ENCODE data around the gene FBXO44.

FBXO44 gene

DNA sequence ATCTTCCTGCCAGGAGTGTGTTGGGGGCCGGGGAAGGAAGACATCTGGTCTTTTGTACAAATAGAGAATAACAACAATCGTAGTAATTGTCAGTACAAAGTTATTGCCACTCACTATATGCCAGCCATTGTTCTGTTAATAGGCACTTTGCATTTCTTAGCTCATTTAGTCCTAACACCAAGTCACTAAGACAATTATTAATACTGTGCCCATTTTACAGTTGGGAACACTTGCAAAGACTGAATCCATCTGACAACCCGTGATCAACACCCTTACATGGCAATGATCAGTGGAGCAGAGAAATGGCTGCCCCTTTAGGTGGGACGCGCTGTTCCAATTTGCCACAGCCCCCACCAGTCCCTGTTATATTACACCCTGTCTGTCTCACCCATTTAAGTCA lies 33.8 kb upstream of the FBXO44 start:
- peaks cover 4% of the 10 kb centered on the region for H3K27me3 ChIP-seq (ENCODE audit: control insufficient read depth, insufficient read depth, low read length)
- H3K4me1 ChIP-seq (ENCODE audit: control insufficient read depth, insufficient read depth, low read length) = no peaks in the 10 kb centered on the region
- H3K9ac ChIP-seq (ENCODE audit: low read length) = no peak overlapping the region
- H3K36me3 ChIP-seq (ENCODE audit: control insufficient read depth, insufficient read depth, low read length) = no peaks in the 10 kb centered on the region
- H3K4me3 ChIP-seq (ENCODE audit: low read length) = no peak overlapping the region
- H3K9me3 ChIP-seq (ENCODE audit: control insufficient read depth, low read length) = no peaks in the 10 kb centered on the region

DNA sequence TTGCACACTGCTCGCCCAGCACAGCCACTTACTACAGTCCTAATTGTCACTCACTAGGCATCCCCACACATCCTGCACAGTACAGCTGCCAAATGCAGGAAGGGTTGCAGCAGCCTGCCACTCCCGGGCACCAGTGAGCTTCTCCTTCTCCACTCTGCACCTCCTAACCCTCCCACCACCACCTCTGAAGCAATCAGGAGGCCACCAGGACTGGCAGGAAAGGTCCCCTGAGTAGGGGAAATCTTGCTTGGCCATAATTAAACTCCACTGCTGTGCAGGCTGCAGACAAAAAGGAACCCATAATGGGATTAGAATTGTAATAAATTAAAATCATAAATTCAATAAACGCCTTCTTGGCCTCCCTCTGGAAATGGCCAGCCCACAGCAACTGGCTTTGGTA lies 32.3 kb upstream of the FBXO44 start:
- Histone ChIP-seq H3K9me3 (ENCODE audit: control insufficient read depth, low read length) (no peaks in the 10 kb centered on the region), H3K4me1 (ENCODE audit: control insufficient read depth, insufficient read depth, low read length) (no peaks in the 10 kb centered on the region), H3K27me3 (ENCODE audit: control insufficient read depth, insufficient read depth, low read length) (no peaks in the 10 kb centered on the region), H3K9ac (ENCODE audit: low read length) (no peak overlapping the region), H3K4me3 (ENCODE audit: low read length) (no peak overlapping the region), H3K36me3 (ENCODE audit: control insufficient read depth, insufficient read depth, low read length) (no peaks in the 10 kb centered on the region)

- Histone ChIP-seq H3K36me3 (ENCODE audit: control insufficient read depth, insufficient read depth, low read length) (no peaks in the 10 kb centered on the region), H3K4me1 (ENCODE audit: control insufficient read depth, insufficient read depth, low read length) (no peaks in the 10 kb centered on the region), H3K27me3 (ENCODE audit: control insufficient read depth, insufficient read depth, low read length) (no peaks in the 10 kb centered on the region), H3K9ac (ENCODE audit: low read length) (no peak overlapping the region), H3K9me3 (ENCODE audit: control insufficient read depth, low read length) (no peaks in the 10 kb centered on the region), H3K4me3 (ENCODE audit: low read length) (no peak overlapping the region)
Measured at GRCh38 chr1:11623702-11624101, 31.0 kb upstream of the FBXO44 start.

- Histone ChIP-seq H3K4me3 (ENCODE audit: low read length) (no peak overlapping the region), H3K9me3 (ENCODE audit: control insufficient read depth, low read length) (no peaks in the 10 kb centered on the region), H3K36me3 (ENCODE audit: control insufficient read depth, insufficient read depth, low read length) (no peaks in the 10 kb centered on the region), H3K27me3 (ENCODE audit: control insufficient read depth, insufficient read depth, low read length) (no peaks in the 10 kb centered on the region), H3K4me1 (ENCODE audit: control insufficient read depth, insufficient read depth, low read length) (no peaks in the 10 kb centered on the region), H3K9ac (ENCODE audit: low read length) (no peak overlapping the region)
Measured at GRCh38 chr1:11626551-11626950, 28.1 kb upstream of the FBXO44 start.

- Histone ChIP-seq H3K36me3 (ENCODE audit: control insufficient read depth, insufficient read depth, low read length) (no peaks in the 10 kb centered on the region), H3K27me3 (ENCODE audit: control insufficient read depth, insufficient read depth, low read length) (no peaks in the 10 kb centered on the region), H3K4me1 (ENCODE audit: control insufficient read depth, insufficient read depth, low read length) (no peaks in the 10 kb centered on the region), H3K9me3 (ENCODE audit: control insufficient read depth, low read length) (no peaks in the 10 kb centered on the region), H3K9ac (ENCODE audit: low read length) (no peak overlapping the region), H3K4me3 (ENCODE audit: low read length) (no peak overlapping the region)
Measured at GRCh38 chr1:11628767-11629166, 25.9 kb upstream of the FBXO44 start.

GRCh38 chr1:11629184-11630016 lies 25.3 kb upstream of the FBXO44 start:
- Histone ChIP-seq H3K27me3 (ENCODE audit: control insufficient read depth, insufficient read depth, low read length) (no peaks in the 10 kb centered on the region), H3K4me1 (ENCODE audit: control insufficient read depth, insufficient read depth, low read length) (no peaks in the 10 kb centered on the region), H3K4me3 (ENCODE audit: low read length) (no peak overlapping the region), H3K9me3 (ENCODE audit: control insufficient read depth, low read length) (no peaks in the 10 kb centered on the region), H3K9ac (ENCODE audit: low read length) (no peak overlapping the region), H3K36me3 (ENCODE audit: control insufficient read depth, insufficient read depth, low read length) (no peaks in the 10 kb centered on the region)

GRCh38 chr1:11634365-11635192 lies 20.1 kb upstream of the FBXO44 start:
- Histone ChIP-seq H3K4me3 (ENCODE audit: low read length) (no peak overlapping the region), H3K36me3 (ENCODE audit: control insufficient read depth, insufficient read depth, low read length) (no peaks in the 10 kb centered on the region), H3K4me1 (ENCODE audit: control insufficient read depth, insufficient read depth, low read length) (no peaks in the 10 kb centered on the region), H3K9ac (ENCODE audit: low read length) (no peak overlapping the region), H3K27me3 (ENCODE audit: control insufficient read depth, insufficient read depth, low read length) (peaks cover 14% of the 10 kb centered on the region), H3K9me3 (ENCODE audit: control insufficient read depth, low read length) (no peaks in the 10 kb centered on the region)

DNA sequence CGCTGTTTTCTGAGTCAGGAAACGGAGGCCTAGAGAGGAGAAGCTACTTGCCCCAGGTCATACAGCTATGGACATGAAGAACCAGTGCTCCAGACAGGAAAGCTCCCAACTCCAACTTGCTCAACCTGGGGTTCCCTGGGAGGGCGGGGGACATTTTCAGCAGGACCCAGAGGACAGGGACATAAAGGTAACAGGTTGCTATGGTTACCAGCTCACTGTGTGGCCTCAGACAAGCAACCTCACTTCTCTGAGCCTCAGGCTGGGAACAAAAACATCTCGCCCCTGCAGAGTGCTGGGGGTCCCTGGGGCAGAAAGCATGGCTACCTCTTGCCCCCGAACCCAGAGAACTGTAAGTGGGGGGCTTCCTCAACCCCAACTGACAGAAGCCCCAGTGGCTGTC lies 16.6 kb upstream of the FBXO44 start:
- no peaks in the 10 kb centered on the region for H3K9me3 ChIP-seq (ENCODE audit: control insufficient read depth, low read length)
- no peaks in the 10 kb centered on the region for H3K36me3 ChIP-seq (ENCODE audit: control insufficient read depth, insufficient read depth, low read length)
- no peak overlapping the region for H3K4me3 ChIP-seq (ENCODE audit: low read length)
- H3K4me1 ChIP-seq (ENCODE audit: control insufficient read depth, insufficient read depth, low read length) = no peaks in the 10 kb centered on the region
- no peak overlapping the region for H3K9ac ChIP-seq (ENCODE audit: low read length)
- H3K27me3 ChIP-seq (ENCODE audit: control insufficient read depth, insufficient read depth, low read length) = peaks cover 15% of the 10 kb centered on the region

- Histone ChIP-seq H3K36me3 (ENCODE audit: control insufficient read depth, insufficient read depth, low read length) (no peaks in the 10 kb centered on the region), H3K27me3 (ENCODE audit: control insufficient read depth, insufficient read depth, low read length) (peaks cover 15% of the 10 kb centered on the region), H3K9ac (ENCODE audit: low read length) (no peak overlapping the region), H3K4me1 (ENCODE audit: control insufficient read depth, insufficient read depth, low read length) (no peaks in the 10 kb centered on the region), H3K4me3 (ENCODE audit: low read length) (no peak overlapping the region), H3K9me3 (ENCODE audit: control insufficient read depth, low read length) (no peaks in the 10 kb centered on the region)
Measured at GRCh38 chr1:11639372-11639771, 15.3 kb upstream of the FBXO44 start.

DNA sequence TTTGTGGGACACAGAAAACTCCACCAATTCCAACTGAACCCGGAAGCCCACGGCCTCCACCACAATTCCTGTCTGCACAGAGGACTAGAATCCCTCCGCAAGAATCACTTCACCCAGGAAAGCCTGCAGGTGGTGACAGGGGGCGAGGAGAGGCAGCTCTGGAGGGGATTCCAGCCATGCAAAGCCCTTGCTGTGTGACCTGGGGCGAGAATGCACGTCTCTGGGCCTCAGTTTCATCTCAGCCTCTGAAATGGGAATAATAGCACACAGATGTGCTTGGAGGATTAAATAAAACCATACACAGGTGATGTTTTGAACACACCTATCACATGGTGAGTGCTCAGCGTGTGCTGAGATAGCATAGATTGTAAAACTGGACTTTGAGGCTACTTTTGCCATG lies 14.6 kb upstream of the FBXO44 start:
- H3K4me3 ChIP-seq (ENCODE audit: low read length) = no peak overlapping the region
- H3K4me1 ChIP-seq (ENCODE audit: control insufficient read depth, insufficient read depth, low read length) = no peaks in the 10 kb centered on the region
- no peaks in the 10 kb centered on the region for H3K36me3 ChIP-seq (ENCODE audit: control insufficient read depth, insufficient read depth, low read length)
- peaks cover 15% of the 10 kb centered on the region for H3K27me3 ChIP-seq (ENCODE audit: control insufficient read depth, insufficient read depth, low read length)
- no peaks in the 10 kb centered on the region for H3K9me3 ChIP-seq (ENCODE audit: control insufficient read depth, low read length)
- no peak overlapping the region for H3K9ac ChIP-seq (ENCODE audit: low read length)

- Histone ChIP-seq H3K4me1 (ENCODE audit: control insufficient read depth, insufficient read depth, low read length) (no peaks in the 10 kb centered on the region), H3K36me3 (ENCODE audit: control insufficient read depth, insufficient read depth, low read length) (no peaks in the 10 kb centered on the region), H3K9ac (ENCODE audit: low read length) (no peak overlapping the region), H3K9me3 (ENCODE audit: control insufficient read depth, low read length) (no peaks in the 10 kb centered on the region), H3K4me3 (ENCODE audit: low read length) (no peak overlapping the region), H3K27me3 (ENCODE audit: control insufficient read depth, insufficient read depth, low read length) (peaks cover 15% of the 10 kb centered on the region)
Measured at GRCh38 chr1:11640944-11641343, 13.7 kb upstream of the FBXO44 start.

DNA sequence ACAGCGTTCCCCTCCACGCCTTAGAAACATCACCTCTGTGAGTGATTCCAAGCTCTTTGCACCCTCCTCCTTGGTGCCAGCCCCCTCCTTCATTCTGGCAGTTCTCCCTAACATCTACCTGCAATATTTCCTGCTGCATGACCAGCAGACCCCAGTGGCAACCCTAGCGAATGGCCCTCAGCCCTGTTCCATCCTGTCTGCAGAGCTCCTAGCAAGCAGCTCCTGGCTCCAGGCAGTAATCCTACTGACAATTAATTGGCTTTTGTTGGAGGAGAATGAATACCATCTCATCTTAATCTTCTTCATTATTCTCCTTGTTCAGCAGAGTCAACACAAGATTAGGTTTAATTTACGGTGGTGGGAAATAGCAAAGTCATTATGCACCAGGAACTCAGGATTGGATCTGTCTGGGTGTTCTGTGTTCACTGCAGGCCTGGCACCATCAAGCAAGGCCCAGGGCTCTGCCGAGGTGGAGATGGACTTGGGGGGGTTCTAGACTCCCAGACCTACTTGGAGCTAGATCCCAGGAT lies 12.8 kb upstream of the FBXO44 start:
- Histone ChIP-seq H3K9me3 (ENCODE audit: control insufficient read depth, low read length) (no peaks in the 10 kb centered on the region), H3K4me3 (ENCODE audit: low read length) (no peak overlapping the region), H3K27me3 (ENCODE audit: control insufficient read depth, insufficient read depth, low read length) (peaks cover 14% of the 10 kb centered on the region), H3K4me1 (ENCODE audit: control insufficient read depth, insufficient read depth, low read length) (no peaks in the 10 kb centered on the region), H3K36me3 (ENCODE audit: control insufficient read depth, insufficient read depth, low read length) (no peaks in the 10 kb centered on the region), H3K9ac (ENCODE audit: low read length) (no peak overlapping the region)

Data from mucosa of stomach (tissue), 1 donor.